SK-N-SH (cell line): ENCODE measurements around the gene MYBPH. TPM values are rescaled to one million over a fixed set of nuclear protein-coding genes. Genes with fewer than 3 reads are reported as not detected.

Experiments used
- CTCF ChIA-PET: fragments of 300-600, 350-600 bp; formaldehyde crosslinking; extraction: SDS; loops from one replicate; lab custom pipeline; 2021; lab: Yijun Ruan, JAX
- POLR2A ChIA-PET: fragments of 350-600 bp; sonication (Branson Sonifier 250); formaldehyde crosslinking; extraction: SDS; loops from one replicate; lab custom pipeline; 2020; ENCODE audit warnings: antibody characterized with exemption, inconsistent platforms; lab: Yijun Ruan, JAX
- DNase-seq: peaks from one replicate; pipeline ENCODE4 v3.0.0; 2012
- H2AFZ ChIP-seq: fragments of 200-600 bp; sonication (generic); 2 replicates; pipeline ENCODE4 v1.8.1; 2016; ENCODE audit warnings: antibody characterized with exemption, mild to moderate bottlenecking, low read depth
- H3F3A ChIP-seq: fragments of 200-600 bp; sonication (generic); replicated peaks from 2 replicates; pipeline ENCODE3; 2016; ENCODE audit warnings: antibody characterized with exemption, mild to moderate bottlenecking; ENCODE audit not compliant: insufficient read depth
- H3K27ac ChIP-seq, 2 experiments: fragments of 200-500 bp in 1 of 2; fragments of 200-600 bp in 1 of 2; sonication (Bioruptor generic) in 1 of 2; sonication (generic), shearing (Covaris generic) in 1 of 2; 2 replicates each; pipeline versions ENCODE4 v1.5.1 to v1.6.1; 2014 to 2016; ENCODE audit warnings: low read depth in 2 of 2, inconsistent platforms in 1 of 2, low read length in 1 of 2, mild to moderate bottlenecking in 1 of 2, mixed read lengths in 1 of 2
- H3K27me3 ChIP-seq: fragments of 200-600 bp; sonication (generic), shearing (Covaris generic); 2 replicates; pipeline ENCODE4 v1.6.1; 2016; ENCODE audit warnings: mixed run types; ENCODE audit not compliant: insufficient read depth
- H3K36me3 ChIP-seq, 2 experiments: fragments of 200-500 bp in 1 of 2; fragments of 200-600 bp in 1 of 2; sonication (Bioruptor generic) in 1 of 2; sonication (generic) in 1 of 2; replicated peaks in 1 of 2; 2 replicates each; pipeline versions ENCODE3 to v1.5.1; 2014 to 2016; ENCODE audit warnings: low read length in 1 of 2, mild to moderate bottlenecking in 1 of 2; ENCODE audit not compliant: insufficient read depth in 2 of 2, control insufficient read depth in 1 of 2
- H3K4me1 ChIP-seq, 2 experiments: fragments of 200-500 bp in 1 of 2; fragments of 200-600 bp in 1 of 2; sonication (Bioruptor generic) in 1 of 2; sonication (generic), shearing (Covaris generic) in 1 of 2; 2 replicates each; pipeline versions ENCODE4 v1.5.1 to v1.6.1; 2014 to 2016; ENCODE audit warnings: low read depth in 1 of 2, low read length in 1 of 2, mixed run types in 1 of 2; ENCODE audit not compliant: insufficient read depth in 2 of 2, control insufficient read depth in 1 of 2
- H3K4me2 ChIP-seq: fragments of 200-600 bp; sonication (generic), shearing (Covaris generic); 2 replicates; pipeline ENCODE4 v1.6.1; 2017; ENCODE audit warnings: mixed run types
- H3K4me3 ChIP-seq, 2 experiments: fragments of 200-500 bp in 1 of 2; fragments of 200-600 bp in 1 of 2; sonication (Bioruptor generic) in 1 of 2; sonication (generic), shearing (Covaris generic) in 1 of 2; 2 replicates each; pipeline versions ENCODE4 v1.5.1 to v1.8.1; 2014 to 2016; ENCODE audit warnings: low read depth in 2 of 2, inconsistent platforms in 1 of 2, low read length in 1 of 2, mild to moderate bottlenecking in 1 of 2, mixed read lengths in 1 of 2, moderate library complexity in 1 of 2
- H3K79me2 ChIP-seq: fragments of 200-600 bp; sonication (generic); 2 replicates; pipeline ENCODE4 v1.8.1; 2017; ENCODE audit warnings: mild to moderate bottlenecking; ENCODE audit not compliant: insufficient read depth
- H3K9ac ChIP-seq: fragments of 200-600 bp; sonication (generic); 2 replicates; pipeline ENCODE4 v1.6.1; 2017; ENCODE audit warnings: mixed run types
- H3K9me2 ChIP-seq: fragments of 200-600 bp; sonication (generic); 2 replicates; pipeline ENCODE4 v1.6.1; 2017; ENCODE audit warnings: mixed run types
- H3K9me3 ChIP-seq: fragments of 200-600 bp; sonication (generic); 2 replicates; pipeline ENCODE4 v1.6.1; 2017; ENCODE audit warnings: mixed run types, mild to moderate bottlenecking, moderate library complexity
- H4K20me1 ChIP-seq: fragments of 200-600 bp; sonication (generic); 2 replicates; pipeline ENCODE4 v1.6.1; 2017; ENCODE audit warnings: mild to moderate bottlenecking, mixed run types; ENCODE audit not compliant: insufficient read depth
- CHD2 ChIP-seq: fragments of 150-350 bp; IDR thresholded peaks from 2 replicates; pipeline ENCODE4 v1.6.1; 2018; ENCODE audit warnings: low read length; ENCODE audit not compliant: partially characterized antibody
- ELF1 ChIP-seq: IDR thresholded peaks from 2 replicates; pipeline ENCODE4 v1.4.0; 2012
- FOSL2 ChIP-seq: IDR thresholded peaks from 2 replicates; pipeline ENCODE4 v1.4.0; 2012; ENCODE audit warnings: low read depth, mild to moderate bottlenecking, moderate library complexity, borderline replicate concordance
- FOXM1 ChIP-seq: IDR thresholded peaks from 2 replicates; pipeline ENCODE4 v1.4.0; 2012; ENCODE audit warnings: low read depth, mild to moderate bottlenecking
- GATA2 ChIP-seq: sonication (generic); formaldehyde crosslinking; IDR thresholded peaks from 2 replicates; pipeline ENCODE4 v1.5.0; 2020; ENCODE audit warnings: mild to moderate bottlenecking, missing genetic modification reagents
- JUND ChIP-seq: IDR thresholded peaks from 2 replicates; pipeline ENCODE4 v1.4.0; 2012
- MXI1 ChIP-seq: IDR thresholded peaks from 2 replicates; pipeline ENCODE4 v1.6.1; 2012; ENCODE audit warnings: mild to moderate bottlenecking, low read depth, low read length, improper control_type of control experiment
- NFIC ChIP-seq: IDR thresholded peaks from 2 replicates; pipeline ENCODE4 v1.4.0; 2012; ENCODE audit warnings: borderline replicate concordance
- POLR2AphosphoS5 ChIP-seq: IDR thresholded peaks from 2 replicates; pipeline ENCODE4 v1.6.1; 2012; ENCODE audit warnings: low read depth, low read length
- RXRA ChIP-seq: IDR thresholded peaks from 2 replicates; pipeline ENCODE4 v1.4.0; 2012; ENCODE audit warnings: low read depth, mild to moderate bottlenecking, borderline replicate concordance
- SIN3A ChIP-seq: IDR thresholded peaks from 2 replicates; pipeline ENCODE4 v1.6.1; 2012; ENCODE audit warnings: low read depth, mild to moderate bottlenecking, low read length, moderate library complexity, borderline replicate concordance
- SMC3 ChIP-seq: IDR thresholded peaks from 2 replicates; pipeline ENCODE4 v1.6.1; 2012; ENCODE audit warnings: low read depth, low read length, improper control_type of control experiment
- TAF1 ChIP-seq: IDR thresholded peaks from 2 replicates; pipeline ENCODE4 v1.6.1; 2012; ENCODE audit warnings: low read depth, mild to moderate bottlenecking, low read length, moderate library complexity, borderline replicate concordance
- TCF12 ChIP-seq: IDR thresholded peaks from 2 replicates; pipeline ENCODE4 v1.4.0; 2012
- TEAD4 ChIP-seq: IDR thresholded peaks from 2 replicates; pipeline ENCODE4 v1.4.0; 2012; ENCODE audit warnings: mild to moderate bottlenecking, borderline replicate concordance; ENCODE audit not compliant: insufficient read depth
- YY1 ChIP-seq: IDR thresholded peaks from 2 replicates; pipeline ENCODE4 v1.4.0; 2012; ENCODE audit warnings: low read depth, mild to moderate bottlenecking
- WGBS: methylation state at CpG from one replicate; pipeline ENCODE4 v1.1.6; 2017; ENCODE audit warnings: low lambda C conversion rate; 5-methylcytosine and 5-hydroxymethylcytosine counted together
- polyA plus RNA-seq, 3 experiments: library from polyadenylated mRNA; depleted of rRNA; stranded (reverse); fragments of >200 nt; gene quantifications; 2 replicates each; pipeline ENCODE4 v1.2.3, GENCODE V29; 2012
- TF ChIP-seq, protein P1 (sequence below): fragments of 150-350 bp; IDR thresholded peaks from 2 replicates; pipeline ENCODE4 v1.6.1; 2016; ENCODE audit warnings: mild to moderate bottlenecking, low read depth, low read length
- TF ChIP-seq, protein P2 (sequence below): IDR thresholded peaks from 2 replicates; pipeline ENCODE4 v1.4.0; 2012; ENCODE audit warnings: low read depth, borderline replicate concordance
- TF ChIP-seq, protein P3 (sequence below): IDR thresholded peaks from 2 replicates; pipeline ENCODE4 v1.4.0; 2012; ENCODE audit warnings: low read depth, borderline replicate concordance

The MYBPH gene
- polyA plus RNA-seq, 1 of the 3 experiments (the other 2 are of a cell fraction) = 0.12 TPM

DNA sequence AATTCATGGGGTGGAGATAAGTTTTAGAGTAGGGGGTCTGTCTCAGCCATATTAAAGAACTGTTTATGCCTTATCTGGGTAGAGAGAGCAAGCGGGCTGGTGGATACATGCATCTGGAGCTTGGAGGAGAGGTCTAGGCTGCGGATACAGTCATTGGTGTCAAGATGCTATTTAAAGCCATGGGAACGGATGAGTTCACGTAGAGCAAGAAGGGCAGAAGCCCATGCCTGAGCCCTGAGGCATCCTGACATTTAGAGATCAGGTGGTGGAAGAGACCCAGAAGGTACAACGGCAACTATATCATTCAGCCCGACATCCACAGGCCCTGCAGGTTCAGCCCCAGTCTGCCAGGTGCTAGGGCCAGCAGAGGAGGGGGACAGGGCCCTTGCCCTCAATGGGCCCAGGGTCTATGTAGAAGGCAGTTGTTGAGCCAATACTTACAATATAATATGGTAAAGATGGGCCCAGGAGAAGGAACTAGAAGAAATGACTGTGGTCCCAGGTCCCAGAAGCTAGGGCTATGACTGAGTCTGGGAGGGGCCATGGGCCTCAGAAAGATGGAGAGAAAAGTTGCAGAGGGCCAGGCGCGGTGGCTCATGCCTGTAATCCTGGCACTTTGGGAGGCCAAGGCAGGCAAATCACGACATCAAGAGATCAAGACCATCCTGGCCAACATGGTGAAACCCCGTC, 26.0 kb upstream of the MYBPH start:
- POLR2A ChIA-PET = no interaction called here
- no peak for TF ChIP-seq TCF12
- TF ChIP-seq MXI1 = no peak
- TF ChIP-seq, protein P1, sequence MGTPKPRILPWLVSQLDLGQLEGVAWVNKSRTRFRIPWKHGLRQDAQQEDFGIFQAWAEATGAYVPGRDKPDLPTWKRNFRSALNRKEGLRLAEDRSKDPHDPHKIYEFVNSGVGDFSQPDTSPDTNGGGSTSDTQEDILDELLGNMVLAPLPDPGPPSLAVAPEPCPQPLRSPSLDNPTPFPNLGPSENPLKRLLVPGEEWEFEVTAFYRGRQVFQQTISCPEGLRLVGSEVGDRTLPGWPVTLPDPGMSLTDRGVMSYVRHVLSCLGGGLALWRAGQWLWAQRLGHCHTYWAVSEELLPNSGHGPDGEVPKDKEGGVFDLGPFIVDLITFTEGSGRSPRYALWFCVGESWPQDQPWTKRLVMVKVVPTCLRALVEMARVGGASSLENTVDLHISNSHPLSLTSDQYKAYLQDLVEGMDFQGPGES = no peak
- TF ChIP-seq FOXM1 = no peak
- TF ChIP-seq YY1 = no peak
- TF ChIP-seq, protein P2, sequence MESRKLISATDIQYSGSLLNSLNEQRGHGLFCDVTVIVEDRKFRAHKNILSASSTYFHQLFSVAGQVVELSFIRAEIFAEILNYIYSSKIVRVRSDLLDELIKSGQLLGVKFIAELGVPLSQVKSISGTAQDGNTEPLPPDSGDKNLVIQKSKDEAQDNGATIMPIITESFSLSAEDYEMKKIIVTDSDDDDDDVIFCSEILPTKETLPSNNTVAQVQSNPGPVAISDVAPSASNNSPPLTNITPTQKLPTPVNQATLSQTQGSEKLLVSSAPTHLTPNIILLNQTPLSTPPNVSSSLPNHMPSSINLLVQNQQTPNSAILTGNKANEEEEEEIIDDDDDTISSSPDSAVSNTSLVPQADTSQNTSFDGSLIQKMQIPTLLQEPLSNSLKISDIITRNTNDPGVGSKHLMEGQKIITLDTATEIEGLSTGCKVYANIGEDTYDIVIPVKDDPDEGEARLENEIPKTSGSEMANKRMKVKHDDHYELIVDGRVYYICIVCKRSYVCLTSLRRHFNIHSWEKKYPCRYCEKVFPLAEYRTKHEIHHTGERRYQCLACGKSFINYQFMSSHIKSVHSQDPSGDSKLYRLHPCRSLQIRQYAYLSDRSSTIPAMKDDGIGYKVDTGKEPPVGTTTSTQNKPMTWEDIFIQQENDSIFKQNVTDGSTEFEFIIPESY = no peak
- no peak for TF ChIP-seq TAF1
- TF ChIP-seq, protein P3, sequence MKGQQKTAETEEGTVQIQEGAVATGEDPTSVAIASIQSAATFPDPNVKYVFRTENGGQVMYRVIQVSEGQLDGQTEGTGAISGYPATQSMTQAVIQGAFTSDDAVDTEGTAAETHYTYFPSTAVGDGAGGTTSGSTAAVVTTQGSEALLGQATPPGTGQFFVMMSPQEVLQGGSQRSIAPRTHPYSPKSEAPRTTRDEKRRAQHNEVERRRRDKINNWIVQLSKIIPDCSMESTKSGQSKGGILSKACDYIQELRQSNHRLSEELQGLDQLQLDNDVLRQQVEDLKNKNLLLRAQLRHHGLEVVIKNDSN = no peak
- CTCF ChIA-PET = interaction anchor here (0.9 to 2.8 kb wide), 3 partner anchors 84 to 162 kb away, joined by 3 to 13 read pairs (median 8); no protein-coding TSS in a partner anchor
- Histone ChIP-seq H3K9ac (no peak overlapping the region), H3K36me3 (no peaks in the 10 kb centered on the region), H3K4me1 (no peaks in the 10 kb centered on the region; a peak in 1 of 4 replicates), H2AFZ (no peak overlapping the region), H4K20me1 (no peaks in the 10 kb centered on the region), H3K27ac (no peak overlapping the region), H3K79me2 (no peaks in the 10 kb centered on the region), H3K27me3 (peaks cover 9% of the 10 kb centered on the region; the same call in 1 of the 2 replicates), H3F3A (no peaks in the 10 kb centered on the region), H3K4me2 (no peak overlapping the region), H3K9me3 (no peaks in the 10 kb centered on the region), H3K4me3 (no peak overlapping the region), H3K9me2 (no peaks in the 10 kb centered on the region)
- 78% methylated on average over 9 of the region's 10 CpGs for WGBS
- no peak for DNase-seq

DNA sequence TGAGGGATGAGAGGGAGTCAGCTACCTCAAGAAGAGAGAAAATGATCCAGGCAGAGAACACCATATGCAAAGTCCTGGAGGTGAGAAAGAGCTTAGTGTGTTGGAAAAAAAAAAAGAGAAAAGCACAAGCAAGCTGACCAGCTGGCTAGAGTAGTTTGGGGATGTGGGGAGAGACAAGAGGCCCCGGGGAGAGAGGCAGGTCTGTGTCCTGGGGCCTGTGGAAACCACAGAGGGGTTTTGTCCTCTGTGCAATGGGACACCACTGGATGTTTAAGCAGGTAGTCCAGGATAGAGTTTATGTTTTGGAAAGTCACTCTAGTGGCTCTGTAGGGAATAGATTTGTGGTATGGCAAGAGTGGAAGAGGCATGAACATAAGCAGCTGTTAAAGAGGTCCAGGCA, 25.3 kb upstream of the MYBPH start:
- H4K20me1 ChIP-seq = no peaks in the 10 kb centered on the region

More for the DNA sequence above, 25.3 kb upstream of the MYBPH start:
- no peak overlapping the region for H3K4me3 ChIP-seq
- CTCF ChIA-PET = interaction anchor here (0.8 to 2.8 kb wide), 6 partner anchors 13 to 162 kb away, joined by 3 to 17 read pairs (median 6); no protein-coding TSS in a partner anchor
- H3K4me1 ChIP-seq = no peaks in the 10 kb centered on the region
- H3K27me3 ChIP-seq = peaks cover 9% of the 10 kb centered on the region; the same call in 1 of the 2 replicates
- DNase-seq = no peak
- H3K79me2 ChIP-seq = no peaks in the 10 kb centered on the region
- TF ChIP-seq SMC3 (no peak), JUND (no peak), SIN3A (no peak), FOSL2 (no peak), CHD2 (no peak), TEAD4 (no peak), YY1 (no peak), ELF1 (no peak), FOXM1 (no peak), GATA2 (CRISPR knock-in tag) (no peak), RXRA (no peak), NFIC (no peak), POLR2AphosphoS5 (no peak)
- TF ChIP-seq, protein P3 = no peak
- TF ChIP-seq, protein P2 = no peak
- no peak overlapping the region for H3K9ac ChIP-seq
- H3K9me3 ChIP-seq = no peaks in the 10 kb centered on the region
- no peak overlapping the region for H2AFZ ChIP-seq
- H3K4me2 ChIP-seq = no peak overlapping the region
- H3F3A ChIP-seq = no peaks in the 10 kb centered on the region
- POLR2A ChIA-PET = no interaction called here
- no peaks in the 10 kb centered on the region for H3K9me2 ChIP-seq
- 9% methylated on average over 1 of the region's 1 CpG for WGBS
- no peaks in the 10 kb centered on the region for H3K36me3 ChIP-seq
- H3K27ac ChIP-seq = no peak overlapping the region
